Fibroblast of lung (primary cell): ENCODE data around the gene KIF19.

Experiments
- EZH2 ChIP-seq: IDR thresholded peaks from 2 replicates; pipeline ENCODE4 v1.5.1; 2012; ENCODE audit warnings: low read length, control low read depth, mild to moderate bottlenecking; ENCODE audit errors: missing control alignments
- TF ChIP-seq, protein P1 (sequence below), 2 donors: IDR thresholded peaks in 1 of 2; conservative IDR thresholded peaks in 1 of 2; 1 replicate in 1 of 2; 2 replicates in 1 of 2; pipeline ENCODE4 v1.5.1; 2011 to 2012; ENCODE audit warnings: low read length in 2 of 2, control low read depth in 1 of 2, inconsistent platforms in 1 of 2, low read depth in 1 of 2, mild to moderate bottlenecking in 1 of 2

DNA sequence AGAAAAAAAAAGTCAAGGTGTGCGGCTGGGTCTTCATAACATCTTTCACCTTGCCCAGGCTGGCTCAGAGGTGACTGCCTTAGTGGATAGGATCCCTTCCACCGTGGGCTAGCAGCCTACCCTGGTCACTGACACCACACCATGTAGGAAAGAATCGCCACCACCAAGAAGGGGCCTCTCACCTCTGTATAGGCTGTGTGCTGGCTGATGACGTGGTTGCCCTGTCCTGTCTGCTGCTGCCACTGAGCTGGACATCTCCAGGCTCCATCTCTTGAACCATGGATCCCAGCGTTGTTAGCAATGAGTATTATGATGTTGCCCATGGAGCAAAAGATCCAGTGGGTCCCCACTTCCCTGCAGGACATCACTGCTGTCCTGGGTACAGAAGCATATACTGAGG is 41.2 kb downstream of the KIF19 start, which contains the start of gene GPR142:
- TF ChIP-seq, protein P1, sequence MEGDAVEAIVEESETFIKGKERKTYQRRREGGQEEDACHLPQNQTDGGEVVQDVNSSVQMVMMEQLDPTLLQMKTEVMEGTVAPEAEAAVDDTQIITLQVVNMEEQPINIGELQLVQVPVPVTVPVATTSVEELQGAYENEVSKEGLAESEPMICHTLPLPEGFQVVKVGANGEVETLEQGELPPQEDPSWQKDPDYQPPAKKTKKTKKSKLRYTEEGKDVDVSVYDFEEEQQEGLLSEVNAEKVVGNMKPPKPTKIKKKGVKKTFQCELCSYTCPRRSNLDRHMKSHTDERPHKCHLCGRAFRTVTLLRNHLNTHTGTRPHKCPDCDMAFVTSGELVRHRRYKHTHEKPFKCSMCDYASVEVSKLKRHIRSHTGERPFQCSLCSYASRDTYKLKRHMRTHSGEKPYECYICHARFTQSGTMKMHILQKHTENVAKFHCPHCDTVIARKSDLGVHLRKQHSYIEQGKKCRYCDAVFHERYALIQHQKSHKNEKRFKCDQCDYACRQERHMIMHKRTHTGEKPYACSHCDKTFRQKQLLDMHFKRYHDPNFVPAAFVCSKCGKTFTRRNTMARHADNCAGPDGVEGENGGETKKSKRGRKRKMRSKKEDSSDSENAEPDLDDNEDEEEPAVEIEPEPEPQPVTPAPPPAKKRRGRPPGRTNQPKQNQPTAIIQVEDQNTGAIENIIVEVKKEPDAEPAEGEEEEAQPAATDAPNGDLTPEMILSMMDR (conservative IDR thresholded peaks at IDR 0.05 in 1 of 2, IDR thresholded peaks at IDR 0.05 in 1 of 2; ENCODE audit: low read depth in 1 of 2, low read length in 2 of 2): no peak
- no peak for TF ChIP-seq EZH2
